Mesendoderm (in vitro differentiated cells): ENCODE data around the gene SETX.

ENCODE experiments used
- DNase-seq: peaks from one replicate; pipeline ENCODE4 v3.0.0; 2013
- H2AK5ac ChIP-seq: 2 replicates; pipeline ENCODE4 v1.6.1; 2013; ENCODE audit warnings: low read length, inconsistent platforms
- H2BK120ac ChIP-seq: 2 replicates; pipeline ENCODE4 v1.6.1; 2013; ENCODE audit warnings: low read depth, mild to moderate bottlenecking, low read length, moderate library complexity, mixed read lengths
- H2BK15ac ChIP-seq: replicated peaks from 2 replicates; pipeline ENCODE4 v1.6.1; 2013; ENCODE audit warnings: low read depth, mild to moderate bottlenecking, moderate library complexity
- H2BK5ac ChIP-seq: 2 replicates; pipeline ENCODE4 v1.6.1; 2013; ENCODE audit warnings: low read length, inconsistent platforms
- H3K18ac ChIP-seq: 2 replicates; pipeline ENCODE4 v1.6.1; 2013; ENCODE audit warnings: mild to moderate bottlenecking, low read length, mixed read lengths
- H3K23ac ChIP-seq: one replicate; pipeline ENCODE4 v1.6.1; 2013; ENCODE audit warnings: low read length
- H3K27ac ChIP-seq: 2 replicates; pipeline ENCODE4 v1.5.1; 2013; ENCODE audit warnings: low read depth, mild to moderate bottlenecking, inconsistent platforms, low read length, moderate library complexity
- H3K27me3 ChIP-seq: 2 replicates; pipeline ENCODE4 v1.6.1; 2013; ENCODE audit warnings: low read length, control low read depth, mild to moderate bottlenecking, inconsistent platforms; ENCODE audit not compliant: insufficient read depth, poor library complexity
- H3K36me3 ChIP-seq: 2 replicates; pipeline ENCODE4 v1.6.1; 2013; ENCODE audit warnings: low read length, inconsistent platforms; ENCODE audit not compliant: control insufficient read depth, insufficient read depth
- H3K4ac ChIP-seq: one replicate; pipeline ENCODE4 v1.6.1; 2013; ENCODE audit warnings: low read depth, mild to moderate bottlenecking, low read length, moderate library complexity
- H3K4me1 ChIP-seq: 2 replicates; pipeline ENCODE4 v1.6.1; 2013; ENCODE audit warnings: low read depth, low read length, inconsistent platforms; ENCODE audit not compliant: control insufficient read depth
- H3K4me2 ChIP-seq: 2 replicates; pipeline ENCODE4 v1.6.1; 2013; ENCODE audit warnings: low read length
- H3K4me3 ChIP-seq: 2 replicates; pipeline ENCODE4 v1.5.1; 2013; ENCODE audit warnings: mild to moderate bottlenecking, low read length
- H3K56ac ChIP-seq: one replicate; pipeline ENCODE4 v1.6.1; 2013; ENCODE audit warnings: low read length
- H3K79me1 ChIP-seq: 2 replicates; pipeline ENCODE4 v1.6.1; 2013; ENCODE audit warnings: low read length, inconsistent platforms
- H3K79me2 ChIP-seq: 2 replicates; pipeline ENCODE4 v1.6.1; 2013; ENCODE audit warnings: mild to moderate bottlenecking, low read length; ENCODE audit not compliant: control insufficient read depth, insufficient read depth
- H3K9ac ChIP-seq: 2 replicates; pipeline ENCODE4 v1.6.1; 2013; ENCODE audit warnings: low read length, inconsistent platforms
- H4K5ac ChIP-seq: one replicate; pipeline ENCODE4 v1.6.1; 2013; ENCODE audit warnings: low read length
- H4K8ac ChIP-seq: one replicate; pipeline ENCODE4 v1.6.1; 2013; ENCODE audit warnings: low read depth, mild to moderate bottlenecking, control low read depth, low read length, moderate library complexity
- WGBS: extraction: QIAGEN DNeasy Blood & Tissue Kit; methylation state at CpG from one replicate; pipeline ENCODE4 v1.1.7; 2013; ENCODE audit warnings: low lambda C conversion rate, missing lambda C conversion rate; ENCODE audit not compliant: insufficient coverage; ENCODE audit errors: extremely low coverage; 5-methylcytosine and 5-hydroxymethylcytosine counted together

The SETX gene

GRCh38 chr9:132391449-132391848, 36.7 kb upstream of the SETX start:
- H3K4me2 ChIP-seq = no peak overlapping the region
- no peak overlapping the region for H2BK5ac ChIP-seq
- no peaks in the 10 kb centered on the region for H3K4me1 ChIP-seq
- no peak overlapping the region for H2BK120ac ChIP-seq
- H3K27me3 ChIP-seq = no peaks in the 10 kb centered on the region
- no peak overlapping the region for H3K23ac ChIP-seq
- no peak overlapping the region for H3K4me3 ChIP-seq
- H3K56ac ChIP-seq = no peak overlapping the region
- DNase-seq = no peak
- no peak overlapping the region for H2BK15ac ChIP-seq
- no peak overlapping the region for H4K8ac ChIP-seq
- peaks cover 36% of the 10 kb centered on the region for H3K36me3 ChIP-seq
- H3K4ac ChIP-seq = no peak overlapping the region
- H3K9ac ChIP-seq = no peak overlapping the region
- H3K79me2 ChIP-seq = no peaks in the 10 kb centered on the region
- H3K18ac ChIP-seq = no peak overlapping the region
- H3K79me1 ChIP-seq = no peaks in the 10 kb centered on the region
- no peak overlapping the region for H2AK5ac ChIP-seq
- no CpG with 5 or more reads among the region's 11 CpGs for WGBS
- no peak overlapping the region for H3K27ac ChIP-seq
- H4K5ac ChIP-seq = no peak overlapping the region

DNA sequence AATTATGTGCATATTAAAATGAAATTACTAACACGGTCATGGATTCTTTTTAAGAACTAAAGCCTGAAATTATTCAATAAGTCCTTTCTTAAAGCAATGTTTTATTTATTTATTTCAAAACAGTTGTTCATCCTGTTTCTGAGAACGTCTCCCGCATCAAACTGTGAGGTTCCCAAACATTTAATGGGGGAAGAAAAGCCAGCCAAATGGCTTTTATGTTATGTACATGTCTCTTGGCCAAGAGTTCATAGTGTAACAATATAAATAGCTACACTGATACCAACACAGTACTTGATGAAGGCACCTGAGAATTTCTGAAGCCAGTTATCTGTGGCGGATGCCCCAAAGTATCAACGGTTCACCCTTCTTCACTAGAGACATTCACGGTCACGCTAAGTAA, 36.2 kb upstream of the SETX start:
- H2AK5ac ChIP-seq = no peak overlapping the region
- no peak overlapping the region for H3K4ac ChIP-seq
- no peaks in the 10 kb centered on the region for H3K79me1 ChIP-seq
- H4K8ac ChIP-seq = no peak overlapping the region
- no peak overlapping the region for H2BK5ac ChIP-seq
- H4K5ac ChIP-seq = no peak overlapping the region
- WGBS = no CpG with 5 or more reads among the region's 7 CpGs
- H3K23ac ChIP-seq = no peak overlapping the region
- H3K4me3 ChIP-seq = no peak overlapping the region
- H3K27me3 ChIP-seq = no peaks in the 10 kb centered on the region
- no peaks in the 10 kb centered on the region for H3K4me1 ChIP-seq
- H2BK15ac ChIP-seq = no peak overlapping the region
- H3K4me2 ChIP-seq = no peak overlapping the region
- no peak overlapping the region for H3K56ac ChIP-seq
- peaks cover 32% of the 10 kb centered on the region for H3K36me3 ChIP-seq
- H3K79me2 ChIP-seq = no peaks in the 10 kb centered on the region
- H3K9ac ChIP-seq = no peak overlapping the region
- no peak overlapping the region for H2BK120ac ChIP-seq
- no peak overlapping the region for H3K18ac ChIP-seq
- no peak for DNase-seq
- no peak overlapping the region for H3K27ac ChIP-seq

DNA sequence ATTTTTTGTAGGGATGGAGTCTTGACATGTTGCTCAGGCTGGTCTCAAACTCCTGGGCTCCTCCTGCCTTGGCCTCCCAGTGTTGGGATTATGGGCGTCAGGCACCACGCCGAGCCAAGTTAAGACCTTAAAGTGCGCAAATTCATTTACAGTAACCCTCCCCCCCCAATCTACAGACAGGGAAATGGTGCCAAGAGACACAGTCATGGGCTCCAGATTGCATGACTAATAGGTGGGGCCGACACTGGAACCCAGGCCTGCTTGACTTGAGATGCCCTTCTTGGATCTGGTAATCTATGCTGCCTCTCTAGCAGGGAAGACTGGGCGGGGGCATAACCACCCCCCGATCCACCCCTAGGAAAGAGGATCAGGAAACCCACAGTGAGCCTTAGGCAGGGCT, 32.3 kb upstream of the SETX start:
- H2BK120ac ChIP-seq = no peak overlapping the region
- H3K4me1 ChIP-seq = no peaks in the 10 kb centered on the region
- no peak overlapping the region for H3K4me2 ChIP-seq
- DNase-seq = no peak
- no CpG with 5 or more reads among the region's 7 CpGs for WGBS
- no peak overlapping the region for H3K4ac ChIP-seq
- no peak overlapping the region for H3K4me3 ChIP-seq
- no peaks in the 10 kb centered on the region for H3K79me1 ChIP-seq
- H3K27me3 ChIP-seq = no peaks in the 10 kb centered on the region
- no peak overlapping the region for H2BK15ac ChIP-seq
- H3K79me2 ChIP-seq = no peaks in the 10 kb centered on the region
- no peak overlapping the region for H4K8ac ChIP-seq
- no peak overlapping the region for H3K18ac ChIP-seq
- H3K36me3 ChIP-seq = peaks cover 27% of the 10 kb centered on the region
- no peak overlapping the region for H3K23ac ChIP-seq
- no peak overlapping the region for H2AK5ac ChIP-seq
- H3K9ac ChIP-seq = no peak overlapping the region
- no peak overlapping the region for H3K56ac ChIP-seq
- H4K5ac ChIP-seq = no peak overlapping the region
- H2BK5ac ChIP-seq = no peak overlapping the region
- no peak overlapping the region for H3K27ac ChIP-seq

DNA sequence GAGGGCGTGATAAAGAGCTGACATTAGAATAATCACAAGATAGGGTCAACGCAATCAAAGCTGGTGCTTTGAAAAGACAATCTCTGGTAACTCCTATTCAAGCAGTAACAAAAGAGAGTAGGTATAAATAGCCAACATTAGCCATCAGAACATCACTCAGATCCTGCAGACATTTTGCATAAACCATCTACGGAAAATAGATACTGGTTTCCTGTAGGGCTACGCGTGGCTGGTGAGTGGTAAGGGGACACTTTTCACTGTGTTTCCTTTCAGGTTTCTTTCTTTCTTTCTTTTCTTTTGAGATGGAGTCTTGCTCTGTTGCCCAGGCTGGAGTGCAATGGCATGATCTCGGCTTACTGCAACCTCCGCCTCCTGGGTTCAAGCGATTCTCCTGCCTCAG, 29.6 kb upstream of the SETX start:
- no peaks in the 10 kb centered on the region for H3K4me1 ChIP-seq
- no peak overlapping the region for H2AK5ac ChIP-seq
- no peak overlapping the region for H3K18ac ChIP-seq
- H4K5ac ChIP-seq = no peak overlapping the region
- no peak overlapping the region for H2BK15ac ChIP-seq
- no peak for DNase-seq
- H3K27me3 ChIP-seq = no peaks in the 10 kb centered on the region
- H3K9ac ChIP-seq = no peak overlapping the region
- no peak overlapping the region for H3K23ac ChIP-seq
- H4K8ac ChIP-seq = no peak overlapping the region
- H3K56ac ChIP-seq = no peak overlapping the region
- no peak overlapping the region for H3K4me3 ChIP-seq
- no peaks in the 10 kb centered on the region for H3K79me1 ChIP-seq
- no peaks in the 10 kb centered on the region for H3K79me2 ChIP-seq
- no peak overlapping the region for H3K4me2 ChIP-seq
- H3K4ac ChIP-seq = no peak overlapping the region
- H2BK5ac ChIP-seq = no peak overlapping the region
- peaks cover 14% of the 10 kb centered on the region for H3K36me3 ChIP-seq
- no peak overlapping the region for H3K27ac ChIP-seq
- H2BK120ac ChIP-seq = no peak overlapping the region
- no CpG with 5 or more reads among the region's 8 CpGs for WGBS

GRCh38 chr9:132383462-132383883, 28.7 kb upstream of the SETX start:
- Histone ChIP-seq H2BK120ac (no peak overlapping the region), H3K27me3 (no peaks in the 10 kb centered on the region), H4K5ac (no peak overlapping the region), H3K4me1 (no peaks in the 10 kb centered on the region), H2AK5ac (no peak overlapping the region), H3K4me3 (no peak overlapping the region), H3K56ac (no peak overlapping the region), H2BK15ac (no peak overlapping the region), H3K23ac (no peak overlapping the region), H4K8ac (no peak overlapping the region), H3K9ac (no peak overlapping the region), H3K18ac (no peak overlapping the region), H3K27ac (no peak overlapping the region), H3K79me1 (no peaks in the 10 kb centered on the region), H3K4me2 (no peak overlapping the region), H3K79me2 (no peaks in the 10 kb centered on the region), H3K4ac (no peak overlapping the region), H2BK5ac (no peak overlapping the region), H3K36me3 (peaks cover 19% of the 10 kb centered on the region)
- WGBS = no CpG with 5 or more reads among the region's 10 CpGs
- DNase-seq = no peak

GRCh38 chr9:132381966-132382541, 27.3 kb upstream of the SETX start:
- no peaks in the 10 kb centered on the region for H3K79me2 ChIP-seq
- H3K56ac ChIP-seq = no peak overlapping the region
- no peak overlapping the region for H4K5ac ChIP-seq
- no peak overlapping the region for H2BK5ac ChIP-seq
- WGBS = no CpG with 5 or more reads among the region's 9 CpGs
- H3K4me3 ChIP-seq = no peak overlapping the region
- H2AK5ac ChIP-seq = no peak overlapping the region
- H2BK15ac ChIP-seq = no peak overlapping the region
- H3K4me2 ChIP-seq = no peak overlapping the region
- DNase-seq = no peak
- H3K36me3 ChIP-seq = peaks cover 21% of the 10 kb centered on the region
- no peak overlapping the region for H3K18ac ChIP-seq
- H3K27me3 ChIP-seq = no peaks in the 10 kb centered on the region
- no peaks in the 10 kb centered on the region for H3K4me1 ChIP-seq
- H2BK120ac ChIP-seq = no peak overlapping the region
- no peak overlapping the region for H4K8ac ChIP-seq
- no peak overlapping the region for H3K9ac ChIP-seq
- H3K4ac ChIP-seq = no peak overlapping the region
- no peak overlapping the region for H3K27ac ChIP-seq
- H3K79me1 ChIP-seq = no peaks in the 10 kb centered on the region
- H3K23ac ChIP-seq = no peak overlapping the region
